Measurements from ENCODE around the gene C1orf21.

DNA sequence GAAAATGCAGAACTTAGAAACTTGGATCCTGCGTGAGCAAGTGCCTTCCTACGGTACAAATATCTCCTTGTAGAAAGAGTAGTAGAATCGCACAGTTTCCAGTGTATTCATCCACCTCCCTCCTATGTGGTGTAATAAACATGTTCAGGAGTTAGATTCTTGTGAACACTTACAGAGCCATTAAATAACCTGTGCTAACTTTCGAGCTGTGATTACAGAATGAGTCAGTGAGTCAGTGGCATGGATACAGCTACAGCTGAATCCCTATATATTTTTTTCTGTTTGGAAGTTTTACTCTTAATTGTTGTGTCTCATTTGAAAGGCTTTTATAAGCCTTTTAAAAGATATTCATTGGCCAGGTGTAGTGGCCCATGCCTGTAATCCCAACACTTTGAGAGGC, 219.1 kb downstream of the C1orf21 start:
- TF ChIP-seq POLR2AphosphoS5 (IDR thresholded peaks at IDR 0.05; ENCODE audit: low read depth, low read length) (no peak), TAF1 (IDR thresholded peaks at IDR 0.05; ENCODE audit: borderline replicate concordance, low read depth, low read length) (no peak)
